ENCODE results near the gene RPS21.

Gene RPS21

DNA sequence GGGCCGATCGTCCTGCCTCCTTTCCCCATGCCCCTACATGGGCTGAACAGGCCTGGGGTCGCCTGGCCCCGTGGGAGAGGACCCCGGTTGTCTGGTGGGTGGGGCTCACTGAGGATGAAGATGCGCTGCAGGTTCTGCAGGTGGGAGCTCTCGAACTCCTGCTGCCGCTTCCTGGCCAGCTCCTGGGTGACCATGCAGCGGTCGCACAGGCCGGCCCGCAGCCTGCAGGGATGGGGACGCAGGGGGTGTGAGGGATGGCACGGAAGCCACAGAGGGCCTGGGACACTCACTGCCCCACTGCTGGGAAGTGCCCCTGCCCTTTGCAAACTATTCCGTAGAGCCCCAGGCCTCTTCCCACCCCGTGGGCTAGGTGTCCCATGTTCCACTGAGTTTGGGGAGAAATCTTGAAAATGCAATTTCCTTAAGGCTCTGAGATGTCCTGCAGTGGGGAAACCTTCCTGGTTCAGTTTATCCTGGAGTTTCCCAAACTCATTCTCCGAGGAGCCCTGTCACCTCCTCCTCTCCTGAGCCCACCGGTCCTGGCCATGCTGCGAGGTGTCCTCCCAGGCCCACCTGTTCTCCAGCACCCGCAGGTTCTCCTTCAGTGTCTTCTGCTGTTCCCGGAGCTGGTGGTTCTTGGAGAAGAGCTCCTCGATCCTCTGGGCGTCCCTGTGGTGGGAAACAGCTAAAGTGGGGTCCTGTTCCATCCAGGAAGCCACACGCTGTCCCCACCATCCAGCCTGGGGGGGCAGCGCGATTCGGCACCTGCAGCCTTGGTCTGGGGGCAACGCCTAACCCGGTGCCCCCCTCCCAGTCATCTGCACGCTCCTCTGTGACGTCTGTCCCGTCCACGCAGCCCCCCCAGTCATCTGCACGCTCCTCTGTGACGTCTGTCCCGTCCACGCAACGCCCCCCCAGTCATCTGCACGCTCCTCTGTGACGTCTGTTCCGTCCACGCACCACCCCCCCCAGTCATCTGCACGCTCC, 30.0 kb downstream of the RPS21 start:
- TF ChIP-seq, protein P1, sequence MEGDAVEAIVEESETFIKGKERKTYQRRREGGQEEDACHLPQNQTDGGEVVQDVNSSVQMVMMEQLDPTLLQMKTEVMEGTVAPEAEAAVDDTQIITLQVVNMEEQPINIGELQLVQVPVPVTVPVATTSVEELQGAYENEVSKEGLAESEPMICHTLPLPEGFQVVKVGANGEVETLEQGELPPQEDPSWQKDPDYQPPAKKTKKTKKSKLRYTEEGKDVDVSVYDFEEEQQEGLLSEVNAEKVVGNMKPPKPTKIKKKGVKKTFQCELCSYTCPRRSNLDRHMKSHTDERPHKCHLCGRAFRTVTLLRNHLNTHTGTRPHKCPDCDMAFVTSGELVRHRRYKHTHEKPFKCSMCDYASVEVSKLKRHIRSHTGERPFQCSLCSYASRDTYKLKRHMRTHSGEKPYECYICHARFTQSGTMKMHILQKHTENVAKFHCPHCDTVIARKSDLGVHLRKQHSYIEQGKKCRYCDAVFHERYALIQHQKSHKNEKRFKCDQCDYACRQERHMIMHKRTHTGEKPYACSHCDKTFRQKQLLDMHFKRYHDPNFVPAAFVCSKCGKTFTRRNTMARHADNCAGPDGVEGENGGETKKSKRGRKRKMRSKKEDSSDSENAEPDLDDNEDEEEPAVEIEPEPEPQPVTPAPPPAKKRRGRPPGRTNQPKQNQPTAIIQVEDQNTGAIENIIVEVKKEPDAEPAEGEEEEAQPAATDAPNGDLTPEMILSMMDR (conservative IDR thresholded peaks at IDR 0.05): no peak
- no peak overlapping the region for H3K27ac ChIP-seq

- no peak overlapping the region for H3K27ac ChIP-seq
- TF ChIP-seq, protein P1 (conservative IDR thresholded peaks at IDR 0.05): no peak
Measured at GRCh38 chr20:62417981-62418708, 31.2 kb downstream of the RPS21 start.

- TF ChIP-seq, protein P1 (conservative IDR thresholded peaks at IDR 0.05): no peak
- H3K27ac ChIP-seq: no peak overlapping the region
Measured at GRCh38 chr20:62418709-62419487, 32.0 kb downstream of the RPS21 start.

DNA sequence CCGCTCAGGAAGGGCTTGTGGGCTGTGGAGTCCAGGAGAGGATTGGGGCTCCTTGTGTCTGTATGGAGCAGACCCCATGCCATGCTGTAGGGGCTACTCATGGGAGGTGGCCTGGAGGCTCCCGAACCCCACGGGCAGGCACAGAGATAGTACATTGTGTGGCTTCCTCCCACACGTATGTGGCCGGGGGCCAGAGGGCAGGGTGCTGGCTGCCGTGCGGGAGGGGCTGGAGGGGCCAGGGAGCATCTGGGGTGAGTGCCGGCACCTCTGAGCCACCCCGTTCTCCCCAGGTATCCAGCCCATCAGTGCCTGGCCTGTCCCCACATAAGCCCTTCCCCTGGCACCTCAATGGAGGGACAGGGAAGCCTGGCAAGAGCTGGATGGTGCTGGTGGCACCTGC, 32.9 kb downstream of the RPS21 start:
- H3K27ac ChIP-seq: no peak overlapping the region
- TF ChIP-seq, protein P1 (conservative IDR thresholded peaks at IDR 0.05): no peak

- TF ChIP-seq, protein P1 (conservative IDR thresholded peaks at IDR 0.05): no peak
- no peak overlapping the region for H3K27ac ChIP-seq
Measured at GRCh38 chr20:62420846-62421715, 34.2 kb downstream of the RPS21 start.

DNA sequence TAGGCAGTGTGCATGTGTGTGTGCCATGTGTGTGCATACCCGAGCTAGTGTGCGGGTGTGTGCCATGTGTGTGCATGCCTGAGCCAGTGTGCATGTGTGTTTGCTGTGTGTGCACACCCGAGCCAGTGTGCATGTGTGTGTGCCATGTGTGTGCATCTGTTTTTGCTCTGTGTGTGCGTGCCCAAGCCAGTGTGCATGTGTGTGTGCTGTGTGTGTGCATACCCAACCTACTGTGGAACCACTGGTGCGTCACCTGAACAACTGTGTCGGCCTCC, 34.8 kb downstream of the RPS21 start:
- TF ChIP-seq, protein P1 (conservative IDR thresholded peaks at IDR 0.05): no peak
- no peak overlapping the region for H3K27ac ChIP-seq
